Right lobe of liver (tissue), 6 donors: ENCODE measurements around the gene STXBP5. TPM values are rescaled to one million over a fixed set of nuclear protein-coding genes. Genes with fewer than 3 reads are reported as not detected.

Experiments used
- ATAC-seq, 4 donors: fragments of 200-7000 bp; cut with Tn5 transposase; one replicate each; pipeline ENCODE4 v1.9.1; 2020; ENCODE audit warnings: mild to moderate bottlenecking in 4 of 4, moderate library complexity in 4 of 4
- DNase-seq, 3 donors: peaks; one replicate each; pipeline ENCODE4 v3.0.0-alpha.2; 2020
- H3K27ac ChIP-seq, 3 donors: fragments of 200-600 bp; one replicate each; pipeline ENCODE4 v1.8.0; 2022
- H3K27me3 ChIP-seq, 2 donors: fragments of 200-600 bp; one replicate each; pipeline ENCODE4 v1.8.0; 2022
- H3K36me3 ChIP-seq, 4 donors: fragments of 200-600 bp; sonication (generic) in 1 of 4; one replicate each; pipeline versions ENCODE4 v1.5.1 to v1.8.0; 2017 to 2022; ENCODE audit warnings: control low read depth in 1 of 4
- H3K4me1 ChIP-seq, 4 donors: fragments of 200-600 bp; sonication (generic) in 1 of 4; one replicate each; pipeline versions ENCODE4 v1.5.1 to v1.8.0; 2017 to 2022; ENCODE audit warnings: control low read depth in 1 of 4
- H3K4me3 ChIP-seq, 3 donors: fragments of 200-600 bp; one replicate each; pipeline ENCODE4 v1.8.0; 2022
- H3K9me3 ChIP-seq, 4 donors: fragments of 200-600 bp; sonication (generic) in 1 of 4; one replicate each; pipeline versions ENCODE4 v1.5.1 to v1.8.0; 2017 to 2022; ENCODE audit warnings: control low read depth in 1 of 4
- CTCF ChIP-seq, 4 donors: fragments of 200-600 bp in 3 of 4; fragments of 450-650 bp in 1 of 4; IDR thresholded peaks; one replicate each; pipeline versions ENCODE4 v1.5.1 to v1.8.0; 2016 to 2022; ENCODE audit warnings: antibody characterized with exemption in 4 of 4, mild to moderate bottlenecking in 2 of 4
- POLR2A ChIP-seq: fragments of 450-650 bp; IDR thresholded peaks from one replicate; pipeline ENCODE4 v1.6.1; 2017; ENCODE audit warnings: antibody characterized with exemption, mild to moderate bottlenecking
- WGBS: methylation state at CpG from one replicate; pipeline ENCODE4 v1.1.6; 2018; ENCODE audit warnings: low coverage, low lambda C conversion rate; ENCODE audit not compliant: insufficient coverage; ENCODE audit errors: missing lambda C conversion rate; 5-methylcytosine and 5-hydroxymethylcytosine counted together
- intact Hi-C, 2 donors: fragments of 100-400 bp; cut with DNase I; formaldehyde crosslinking; loops; one replicate each; pipeline versions ENCODE4 v1.11.2 to v1.14.1; 2022
- total RNA-seq, 6 experiments: library from RNA; depleted of rRNA in 2 of 6; stranded (reverse); fragments of >200 nt in 2 of 6; fragmentation: NEBNext Ultra II Directional in 3 of 6; extraction: Animal tissue kit (Norgen Biotek cat#: 25700) in 3 of 6; gene quantifications; one replicate each; pipeline versions ENCODE4 v1.1.0 to v1.2.4, GENCODE V29; 2016 to 2023
- donor health status: DM: no; HTN: yes; CAD: no.
- donor health status: DM: no; HTN: no; CAD: no.
- donor health status: DM: no; HTN: no; CAD: no.
- donor health status: DM: no; HTN: yes; CAD: no.
- donor health status: DM: no; HTN: yes; CAD: no.

STXBP5 gene
- total RNA-seq, 6 experiments from 2014 or later, result 3.9 to 7.6 (median 5.7) TPM

- 98% methylated on average over 3 of the region's 3 CpGs for WGBS
- Histone ChIP-seq H3K9me3 (no peaks in the 10 kb centered on the region), H3K36me3 (no peaks in the 10 kb centered on the region), H3K27me3 (no peaks in the 10 kb centered on the region), H3K4me1 (no peaks in the 10 kb centered on the region), H3K4me3 (no peak overlapping the region), H3K27ac (no peak overlapping the region)
- intact Hi-C loops, result no loop called here
- ATAC-seq (no peak), DNase-seq (no peak)
- no peak for TF ChIP-seq POLR2A
- no peak for TF ChIP-seq CTCF (IDR thresholded peaks at IDR 0.05)
Observed at GRCh38 chr6:147381712-147382111, 177.5 kb downstream of the STXBP5 start.

- Histone ChIP-seq H3K9me3 (no peaks in the 10 kb centered on the region), H3K4me1 (no peaks in the 10 kb centered on the region), H3K4me3 (no peak overlapping the region), H3K27ac (no peak overlapping the region), H3K36me3 (no peaks in the 10 kb centered on the region), H3K27me3 (no peaks in the 10 kb centered on the region)
- WGBS, result 92% methylated on average over 6 of the region's 6 CpGs
- TF ChIP-seq POLR2A (no peak), CTCF (IDR thresholded peaks at IDR 0.05) (peak; percentile 41 to 63 (median 50))
- intact Hi-C loops, result no loop called here
- no peak for DNase-seq
- ATAC-seq, result peak in 2 of 4 donors; percentile 39 to 44
Observed at GRCh38 chr6:147382945-147383554, 178.8 kb downstream of the STXBP5 start.

GRCh38 chr6:147384029-147384428, 179.8 kb downstream of the STXBP5 start:
- H3K4me1 ChIP-seq, result no peaks in the 10 kb centered on the region
- intact Hi-C loops, result no loop called here
- 96% methylated on average over 2 of the region's 2 CpGs for WGBS
- no peak for ATAC-seq
- no peaks in the 10 kb centered on the region for H3K27me3 ChIP-seq
- TF ChIP-seq CTCF (IDR thresholded peaks at IDR 0.05) (no peak), POLR2A (no peak)
- H3K27ac ChIP-seq, result no peak overlapping the region
- DNase-seq, result no peak
- no peaks in the 10 kb centered on the region for H3K9me3 ChIP-seq
- no peak overlapping the region for H3K4me3 ChIP-seq
- no peaks in the 10 kb centered on the region for H3K36me3 ChIP-seq

- Histone ChIP-seq H3K4me1 (no peaks in the 10 kb centered on the region), H3K36me3 (no peaks in the 10 kb centered on the region), H3K27me3 (no peaks in the 10 kb centered on the region), H3K9me3 (no peaks in the 10 kb centered on the region), H3K27ac (no peak overlapping the region), H3K4me3 (no peak overlapping the region)
- intact Hi-C loops, result no loop called here
- DNase-seq (no peak), ATAC-seq (no peak)
- TF ChIP-seq POLR2A (no peak), CTCF (IDR thresholded peaks at IDR 0.05) (no peak)
- 69% methylated on average over 6 of the region's 6 CpGs for WGBS
Observed at GRCh38 chr6:147384737-147385710, 180.8 kb downstream of the STXBP5 start.
